IPS-NIHi7 (cell line): Measurements from ENCODE around the gene WDPCP.
"Not testable (repeated sequence)": the region's sequence is repeated elsewhere in the genome, so short reads cannot be mapped to it uniquely, and the experiment has no call there.

ENCODE experiments used
- DNase-seq: peaks from one replicate; pipeline ENCODE4 v3.0.0; 2012; ENCODE audit warnings: mixed read lengths; ENCODE audit errors: extremely low spot score

WDPCP gene

DNA sequence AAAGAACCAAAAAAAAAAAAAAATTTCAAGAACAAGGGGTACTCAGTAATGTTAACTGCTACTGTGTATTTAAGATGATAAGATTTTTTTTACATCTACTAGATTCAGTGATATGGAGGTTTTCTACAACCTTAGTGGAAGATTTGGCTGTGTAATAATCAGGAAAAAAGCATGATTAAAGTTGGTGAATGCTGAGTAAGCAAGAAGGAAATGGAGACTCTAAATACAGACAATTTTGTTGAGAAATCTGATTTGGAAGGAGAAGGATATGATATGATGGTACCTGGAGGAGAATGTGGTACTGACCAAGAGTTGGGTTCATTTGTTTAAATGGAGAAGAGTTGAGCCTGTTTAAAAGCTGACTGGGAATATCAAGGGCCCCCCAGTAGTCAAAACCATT lies 125.1 kb downstream of the WDPCP start:
- no peak for DNase-seq

- no peak for DNase-seq
Measured at GRCh38 chr2:63446658-63447057, 141.6 kb downstream of the WDPCP start.

DNA sequence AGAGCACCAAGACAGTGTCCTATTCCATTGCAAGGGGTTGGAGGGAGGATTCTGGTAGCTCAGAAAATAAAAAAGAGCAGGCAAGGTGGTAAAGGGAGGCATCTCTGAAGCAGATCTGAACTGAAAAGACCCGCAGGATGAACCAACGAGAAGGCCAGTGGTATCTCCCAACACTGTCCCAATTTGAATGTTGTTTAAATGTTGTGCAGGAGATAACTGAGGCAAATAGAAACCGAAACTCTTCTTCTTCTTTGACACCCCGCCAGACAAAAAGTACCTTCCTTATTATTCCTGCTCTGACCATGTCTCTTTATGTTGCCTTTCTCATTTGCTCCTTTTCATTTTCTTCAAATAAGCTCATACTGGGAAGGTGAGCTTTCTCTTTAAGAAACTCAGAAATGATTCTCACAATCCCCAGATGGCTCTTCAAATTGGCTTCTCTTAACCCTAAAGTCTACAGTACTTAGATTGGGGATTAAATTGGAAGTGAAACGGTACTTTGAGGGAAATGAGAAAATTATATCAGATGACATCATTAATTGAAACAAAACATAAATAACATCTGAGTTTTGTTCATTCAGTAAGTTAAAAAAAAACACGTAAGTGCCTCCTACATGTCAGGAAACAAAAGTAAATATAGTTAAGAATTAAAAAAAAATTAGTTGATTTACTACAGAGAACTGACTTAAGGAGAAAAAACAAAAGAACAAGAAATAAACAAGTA lies 143.6 kb downstream of the WDPCP start:
- no peak for DNase-seq

DNA sequence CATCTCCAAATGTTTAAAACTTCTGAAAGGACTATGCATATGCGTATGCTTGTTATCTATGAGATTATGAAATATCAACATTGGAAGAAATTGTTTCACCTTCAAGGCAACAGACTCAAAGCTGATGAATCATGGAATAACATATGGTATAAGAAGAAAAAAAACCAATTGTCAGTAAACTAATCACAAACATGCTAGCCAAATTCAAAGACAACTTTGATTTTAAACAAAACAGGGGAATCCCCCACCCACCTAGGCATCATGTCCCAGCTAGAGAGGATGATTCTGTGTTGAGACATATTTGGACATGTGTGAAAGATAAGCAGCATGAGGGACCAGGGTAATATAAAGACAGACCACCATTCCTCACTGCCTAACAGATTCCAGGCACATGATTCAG lies 147.7 kb downstream of the WDPCP start:
- DNase-seq: no peak

GRCh38 chr2:63438181-63438580 lies 150.1 kb downstream of the WDPCP start:
- no peak for DNase-seq

GRCh38 chr2:63436488-63436887 lies 151.8 kb downstream of the WDPCP start:
- no peak for DNase-seq

- DNase-seq: no peak
Measured at GRCh38 chr2:63435070-63435469, 153.2 kb downstream of the WDPCP start.

DNA sequence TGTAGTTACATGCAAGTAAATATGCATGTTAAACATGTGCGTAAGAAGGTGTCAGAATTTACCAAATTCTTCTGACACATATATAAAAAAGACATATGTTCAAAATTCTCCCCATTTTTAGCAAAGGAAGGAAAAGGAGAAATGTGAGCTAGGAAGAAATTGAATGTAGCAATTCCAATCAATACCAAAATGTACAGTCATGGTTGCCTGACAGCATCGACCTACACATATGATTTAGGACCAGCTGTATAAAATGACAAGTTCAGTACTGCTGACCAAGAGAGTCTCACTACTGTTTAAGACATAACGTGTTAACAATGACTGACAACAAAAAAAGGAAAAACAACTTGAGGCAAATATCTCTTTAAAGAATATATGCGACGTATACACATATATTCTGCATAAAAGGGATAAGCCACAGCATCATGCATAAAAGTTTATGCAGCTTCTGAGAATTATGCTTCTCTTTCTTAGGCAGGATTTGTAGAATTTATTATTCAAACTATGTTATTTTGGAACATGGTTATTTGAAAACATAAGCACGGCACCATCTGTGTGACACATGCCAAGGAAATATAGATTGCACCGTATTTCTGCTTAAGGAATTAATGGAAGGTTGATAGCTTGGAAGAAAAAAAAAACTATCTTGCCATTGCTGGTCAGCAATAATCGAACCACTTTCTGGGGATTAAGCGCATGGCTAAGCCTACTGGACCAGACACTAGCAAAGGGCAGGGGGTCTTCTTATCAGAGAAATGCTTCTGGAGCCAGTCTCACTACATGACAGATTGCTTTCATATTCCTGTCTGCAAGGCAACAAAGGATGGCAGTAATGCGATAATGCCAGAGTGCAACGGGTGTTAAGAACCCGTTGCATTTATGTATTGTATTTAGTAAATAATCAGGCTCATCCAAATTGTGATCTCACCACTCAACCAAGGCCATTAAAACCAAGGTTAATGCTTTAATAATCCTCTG lies 154.0 kb downstream of the WDPCP start:
- no peak for DNase-seq

GRCh38 chr2:63432373-63432772 lies 155.9 kb downstream of the WDPCP start:
- no peak for DNase-seq

DNA sequence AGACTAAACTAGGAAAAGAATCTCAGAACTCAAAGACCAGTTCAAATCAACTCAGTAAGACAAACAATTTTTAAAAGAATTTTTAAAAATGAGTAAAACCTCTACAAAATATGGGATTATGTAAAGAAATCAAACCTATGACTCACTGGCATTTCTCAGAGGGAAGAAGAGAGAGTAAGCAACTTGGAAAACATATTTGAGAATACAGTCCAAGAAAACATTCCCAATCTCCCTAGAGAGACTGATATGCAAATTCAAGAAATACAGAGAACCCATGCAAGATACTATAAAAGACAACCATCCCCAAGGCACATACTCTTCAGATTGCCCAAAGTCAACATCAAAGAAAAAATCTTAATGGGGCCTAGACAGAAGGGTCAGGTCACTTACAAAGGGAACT lies 162.7 kb downstream of the WDPCP start:
- DNase-seq: no peak

GRCh38 chr2:63425079-63425416 lies 163.2 kb downstream of the WDPCP start:
- no peak for DNase-seq

GRCh38 chr2:63424329-63425078 lies 163.8 kb downstream of the WDPCP start:
- DNase-seq: peak; percentile 70

GRCh38 chr2:63422556-63422955 lies 165.7 kb downstream of the WDPCP start:
- no peak for DNase-seq

GRCh38 chr2:63408530-63408929 lies 179.7 kb downstream of the WDPCP start:
- DNase-seq: no peak

GRCh38 chr2:63406641-63407040 lies 181.6 kb downstream of the WDPCP start:
- DNase-seq: no peak

DNA sequence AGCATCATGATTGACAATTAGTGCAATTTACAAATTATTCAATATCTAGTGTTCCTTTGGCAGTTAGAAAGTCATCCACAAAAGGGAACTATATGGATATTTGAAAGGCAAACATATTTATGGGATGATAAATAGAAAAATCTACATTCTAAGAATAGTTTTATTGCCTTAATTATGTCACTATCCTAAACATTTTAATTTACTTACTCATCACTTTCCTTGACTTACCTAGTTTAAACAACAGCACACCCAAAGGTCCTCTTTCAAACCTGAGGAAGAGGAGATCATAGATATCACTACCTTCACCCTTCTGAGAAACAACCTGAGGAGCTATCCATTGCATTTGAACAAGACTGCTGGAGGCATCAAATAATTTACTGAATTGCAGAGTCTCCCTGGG lies 184.5 kb downstream of the WDPCP start:
- no peak for DNase-seq

DNA sequence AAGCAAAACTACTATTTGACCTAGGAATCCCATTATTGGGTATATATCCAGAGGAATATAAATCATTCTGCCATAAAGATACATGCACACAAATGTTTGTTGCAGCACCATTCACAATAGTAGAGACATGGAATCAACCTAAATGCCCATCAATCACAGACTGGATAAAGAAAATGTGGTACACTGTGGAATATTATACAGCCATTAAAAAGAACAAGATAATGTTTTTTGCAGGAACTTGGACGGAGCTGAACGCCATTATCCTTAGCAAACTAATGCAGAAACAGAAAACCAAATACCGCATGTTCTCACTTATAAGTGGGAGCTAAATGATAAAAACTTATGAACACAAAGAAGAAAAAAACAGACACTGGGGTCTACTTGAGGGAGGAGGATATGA lies 185.4 kb downstream of the WDPCP start:
- not testable (repeated sequence) for DNase-seq

- DNase-seq: no peak
Measured at GRCh38 chr2:63399156-63399555, 189.1 kb downstream of the WDPCP start.

DNA sequence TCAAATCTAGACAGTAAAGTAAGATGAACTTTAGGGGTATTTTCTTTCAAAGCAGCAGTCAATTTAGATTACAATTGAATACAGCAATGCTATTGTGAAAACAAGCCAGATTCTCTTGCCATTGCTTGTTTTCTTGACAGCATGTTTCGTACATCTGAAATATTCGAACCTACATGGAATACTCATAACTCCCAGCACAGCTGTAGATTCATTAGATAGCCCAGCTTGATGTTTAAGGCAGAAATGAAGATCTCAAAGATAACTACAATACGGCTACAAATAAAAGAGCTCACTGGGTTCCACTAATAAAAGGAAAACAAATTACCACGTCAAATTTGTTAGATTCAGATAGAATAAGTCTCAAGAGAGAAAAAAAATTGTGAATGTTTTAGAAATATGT lies 208.8 kb downstream of the WDPCP start:
- DNase-seq: no peak

GRCh38 chr2:63378589-63378988 lies 209.7 kb downstream of the WDPCP start:
- DNase-seq: no peak

- DNase-seq: no peak
Measured at GRCh38 chr2:63374341-63374740, 213.9 kb downstream of the WDPCP start.

GRCh38 chr2:63372549-63372948 lies 215.7 kb downstream of the WDPCP start:
- DNase-seq: no peak
